ENCODE results near the gene TMEM94.
"Not testable (repeated sequence)": the region's sequence is repeated elsewhere in the genome, so short reads cannot be mapped to it uniquely, and the experiment has no call there.

Gene TMEM94

DNA sequence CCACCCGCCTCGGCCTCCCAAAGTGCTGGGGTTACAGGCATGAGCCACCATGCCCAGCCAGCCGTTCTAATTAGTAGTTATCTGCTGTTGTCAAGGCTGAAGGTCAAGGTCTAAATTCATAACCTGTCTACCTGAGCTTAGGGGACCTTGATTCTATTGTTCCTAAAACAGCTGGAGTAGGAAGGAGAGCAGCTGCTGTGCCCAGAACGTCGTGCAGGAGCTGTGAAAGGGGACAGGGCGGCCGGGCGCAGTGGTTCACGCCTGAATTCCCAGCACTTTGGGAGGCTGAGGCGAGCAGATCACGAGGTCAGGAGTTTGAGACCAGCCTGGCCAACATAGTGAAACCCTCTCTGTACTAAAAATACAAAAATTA is 21.0 kb downstream of the TMEM94 start:
- not testable (repeated sequence) for DNase-seq

DNA sequence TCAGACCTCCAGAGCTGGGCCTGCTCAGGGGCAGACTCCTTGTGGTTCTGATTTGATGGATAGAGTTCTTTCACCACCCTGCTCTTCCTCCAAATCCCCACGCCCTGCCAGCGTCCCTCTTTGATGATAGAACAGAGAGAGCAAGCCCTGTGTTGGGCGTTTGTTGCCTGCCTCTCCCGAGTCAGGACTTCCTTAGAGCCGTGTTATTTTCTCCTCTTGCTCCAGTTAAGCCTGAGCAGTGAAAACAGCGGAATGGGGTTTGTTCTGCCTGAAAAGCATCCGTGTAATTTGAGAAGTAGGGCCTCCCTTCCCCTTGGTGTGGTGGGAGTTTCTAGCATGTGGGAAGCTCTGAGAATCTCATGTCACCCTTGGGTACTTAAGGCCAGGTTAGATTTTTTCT is 22.1 kb downstream of the TMEM94 start:
- DNase-seq = no peak

DNA sequence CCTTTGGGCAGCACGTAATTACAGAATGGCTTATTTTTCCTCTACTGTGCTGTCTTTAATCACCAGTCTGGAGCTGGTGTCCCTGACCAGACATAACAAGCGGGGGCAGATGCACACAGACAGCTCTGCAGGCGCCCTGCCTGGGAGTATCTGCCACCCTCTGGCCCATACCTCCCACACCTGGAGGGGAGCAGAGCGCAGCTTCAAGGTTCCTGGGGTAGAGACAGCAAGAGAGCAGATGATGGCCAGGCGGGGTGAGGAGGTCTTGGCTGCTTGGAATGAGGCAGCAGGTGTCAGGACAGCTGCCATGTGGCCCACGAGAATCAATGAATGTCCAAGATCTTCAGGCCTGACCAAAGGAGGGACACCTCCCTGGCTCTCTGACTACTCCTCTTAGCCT is 23.8 kb downstream of the TMEM94 start:
- DNase-seq = no peak

DNA sequence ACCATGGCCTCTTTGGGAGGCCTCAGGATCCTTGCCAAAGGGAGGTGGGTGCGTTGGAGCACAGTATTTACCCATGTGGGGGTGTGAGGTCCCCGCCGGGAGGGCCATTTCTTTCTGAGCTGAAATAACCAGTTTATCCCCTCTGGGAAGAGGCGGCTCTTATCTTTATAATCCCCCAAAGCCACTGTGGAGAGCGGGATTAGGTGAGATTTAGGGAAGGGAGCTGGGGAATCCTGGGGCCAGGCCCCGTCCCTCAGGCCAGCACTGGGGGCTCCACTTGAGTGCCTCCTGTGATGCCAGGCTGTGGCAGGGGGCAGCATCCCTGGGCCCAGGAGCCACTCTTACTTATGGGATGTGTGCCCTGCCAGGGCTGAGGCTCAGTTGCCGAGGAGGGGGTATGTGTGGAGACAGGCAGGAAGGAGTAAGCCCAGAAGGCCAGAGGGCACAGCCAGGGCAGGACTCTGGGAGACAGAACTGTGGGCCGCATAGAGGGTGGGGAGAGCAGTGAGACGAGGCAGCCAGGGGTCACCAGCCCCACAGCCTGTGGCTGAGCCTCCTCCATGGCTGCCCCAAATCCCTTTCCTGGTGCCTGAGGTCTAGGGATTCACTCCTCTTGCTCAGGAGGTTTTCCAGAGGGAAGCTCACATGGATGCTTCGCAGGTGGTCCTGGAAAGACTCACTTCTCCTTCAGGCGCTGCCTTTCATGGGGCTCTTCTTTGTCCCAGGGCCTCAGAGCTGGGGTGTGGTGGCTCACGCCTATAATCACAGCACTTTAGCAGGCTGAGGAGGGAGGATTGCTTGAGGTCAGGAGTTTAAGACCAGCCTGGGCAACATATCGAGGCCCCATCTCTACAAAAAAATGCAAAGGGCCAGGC is 25.0 kb downstream of the TMEM94 start:
- no peak for DNase-seq

DNA sequence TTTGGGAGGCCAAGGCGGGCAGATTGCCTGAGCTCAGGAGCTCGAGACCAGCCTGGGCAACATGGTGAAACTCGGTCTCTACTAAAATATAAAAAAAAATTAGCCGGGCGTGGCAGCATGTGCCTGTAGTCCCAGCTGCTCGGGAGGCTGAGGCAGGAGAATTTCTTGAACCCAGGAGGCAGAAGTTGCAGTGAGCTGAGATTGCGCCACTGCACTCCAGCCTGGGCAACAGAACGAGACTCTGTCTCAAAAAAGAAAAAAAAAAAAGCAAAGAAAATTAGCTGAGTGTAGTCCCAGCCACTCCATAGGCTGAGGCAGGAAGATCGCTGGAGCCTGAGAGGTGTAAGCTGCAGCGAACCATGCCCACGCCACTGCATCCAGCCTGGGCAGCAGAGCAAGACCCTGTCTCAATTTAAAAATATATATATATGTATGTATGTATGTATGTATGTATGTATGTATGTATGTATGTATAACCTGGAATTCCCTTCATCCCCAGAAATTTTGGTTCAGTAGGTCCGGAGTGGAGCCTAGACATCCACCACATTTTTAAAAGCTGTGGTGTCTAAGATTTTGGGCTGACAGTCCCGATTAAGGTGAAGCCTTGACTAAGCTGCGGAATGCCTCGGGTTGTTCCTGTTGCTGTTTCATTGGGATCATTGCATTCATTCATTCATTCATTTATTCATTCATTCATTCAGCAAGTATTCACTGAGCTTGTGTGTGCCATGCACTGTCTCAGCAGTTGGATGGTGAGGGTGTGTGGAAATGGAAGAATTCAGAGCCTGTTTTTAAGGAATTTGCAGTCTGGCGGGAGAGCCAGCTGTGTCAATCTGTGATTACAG is 25.9 kb downstream of the TMEM94 start:
- no peak for DNase-seq

DNA sequence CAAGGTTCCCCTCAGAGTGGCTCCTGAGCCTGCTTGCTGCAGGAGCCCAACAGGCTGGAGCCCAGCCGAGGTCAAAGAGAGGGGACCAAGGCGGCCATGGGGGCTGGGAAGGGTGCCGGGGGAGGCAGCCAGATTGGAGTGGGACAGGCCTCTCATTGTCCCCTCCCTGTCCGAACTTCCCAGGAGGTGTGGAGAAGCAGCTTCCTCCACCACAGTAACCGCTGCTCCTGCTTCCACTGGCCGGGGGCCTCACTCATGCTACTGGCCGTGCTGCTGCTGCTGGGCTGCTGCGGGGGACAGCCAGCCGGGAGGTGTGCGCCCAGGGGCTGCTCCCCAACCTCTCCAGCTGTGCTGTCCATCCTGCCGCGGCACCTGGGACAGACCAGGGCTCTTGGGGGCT is 29.3 kb downstream of the TMEM94 start:
- DNase-seq = no peak

DNA sequence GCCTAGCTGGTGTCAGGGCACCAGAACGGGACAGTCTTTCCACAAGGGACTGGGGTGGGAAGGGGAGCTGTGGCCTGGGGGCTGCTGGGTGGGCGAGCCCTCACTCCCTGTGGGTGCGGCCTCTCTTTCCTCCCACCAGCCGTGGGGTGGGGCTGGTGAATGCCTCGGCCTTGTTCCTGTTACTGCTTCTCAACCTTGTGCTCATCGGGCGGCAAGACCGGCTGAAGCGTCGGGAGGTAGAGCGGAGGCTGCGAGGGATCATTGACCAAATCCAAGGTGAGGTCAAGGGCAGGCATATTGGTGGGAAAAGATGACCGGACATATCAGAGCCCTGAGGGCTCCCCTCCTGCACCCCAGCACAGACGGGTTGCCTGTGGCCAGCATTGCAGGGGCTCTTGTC is 29.7 kb downstream of the TMEM94 start:
- DNase-seq = no peak

DNA sequence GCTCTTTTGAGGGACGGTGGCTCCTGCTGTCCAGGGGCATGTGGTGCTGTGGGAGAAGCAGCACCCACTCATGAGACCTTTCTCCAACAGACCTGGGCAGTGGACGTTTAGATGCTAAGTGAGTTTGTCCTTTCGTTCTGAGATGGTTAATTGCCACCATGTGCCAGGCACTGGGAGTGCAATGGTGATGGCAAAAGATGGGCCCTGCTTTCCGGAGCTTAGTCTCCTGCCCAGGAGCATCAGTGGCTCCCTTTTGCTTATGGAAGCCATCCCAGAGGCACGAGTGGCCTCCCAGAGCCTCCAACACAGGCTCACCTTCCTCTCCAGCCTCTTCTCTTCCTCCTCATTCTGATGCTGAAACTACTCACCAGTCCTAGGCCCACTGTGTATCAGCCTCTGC is 30.5 kb downstream of the TMEM94 start:
- DNase-seq = no peak

DNA sequence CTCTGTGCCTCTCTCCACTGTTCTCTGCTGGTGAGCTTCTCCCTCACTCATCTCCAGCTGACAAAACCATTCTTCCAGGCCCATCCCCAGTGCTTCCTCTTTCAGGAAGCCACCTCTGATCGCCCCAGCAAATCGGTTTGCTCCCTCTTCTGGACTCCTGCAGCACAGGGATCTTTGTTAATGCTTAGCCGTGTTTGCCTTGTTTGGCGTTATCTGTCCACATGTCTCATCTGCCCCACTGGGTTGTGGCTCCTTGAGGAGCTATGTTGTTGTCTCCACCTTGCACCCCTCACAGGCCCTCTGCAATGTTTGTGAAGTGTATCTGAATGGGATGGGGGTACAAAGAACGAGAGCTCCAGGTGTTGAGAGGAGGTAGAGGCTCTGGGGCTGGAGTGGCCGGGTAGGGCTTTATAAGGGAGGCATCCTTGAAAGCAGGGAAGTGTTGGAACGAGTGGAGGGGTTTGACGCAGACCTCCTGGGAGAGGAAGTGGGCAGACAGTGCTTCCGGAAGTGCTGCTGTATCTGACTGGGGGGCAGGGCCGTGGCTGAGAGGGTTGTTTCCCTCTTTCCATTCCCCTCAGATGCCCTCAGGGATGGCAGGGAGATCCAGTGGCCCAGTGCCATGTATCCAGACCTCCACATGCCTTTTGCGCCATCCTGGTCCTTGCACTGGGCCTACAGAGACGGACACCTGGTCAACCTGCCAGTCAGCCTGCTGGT is 31.1 kb downstream of the TMEM94 start:
- DNase-seq = peak; percentile 12 to 91

DNA sequence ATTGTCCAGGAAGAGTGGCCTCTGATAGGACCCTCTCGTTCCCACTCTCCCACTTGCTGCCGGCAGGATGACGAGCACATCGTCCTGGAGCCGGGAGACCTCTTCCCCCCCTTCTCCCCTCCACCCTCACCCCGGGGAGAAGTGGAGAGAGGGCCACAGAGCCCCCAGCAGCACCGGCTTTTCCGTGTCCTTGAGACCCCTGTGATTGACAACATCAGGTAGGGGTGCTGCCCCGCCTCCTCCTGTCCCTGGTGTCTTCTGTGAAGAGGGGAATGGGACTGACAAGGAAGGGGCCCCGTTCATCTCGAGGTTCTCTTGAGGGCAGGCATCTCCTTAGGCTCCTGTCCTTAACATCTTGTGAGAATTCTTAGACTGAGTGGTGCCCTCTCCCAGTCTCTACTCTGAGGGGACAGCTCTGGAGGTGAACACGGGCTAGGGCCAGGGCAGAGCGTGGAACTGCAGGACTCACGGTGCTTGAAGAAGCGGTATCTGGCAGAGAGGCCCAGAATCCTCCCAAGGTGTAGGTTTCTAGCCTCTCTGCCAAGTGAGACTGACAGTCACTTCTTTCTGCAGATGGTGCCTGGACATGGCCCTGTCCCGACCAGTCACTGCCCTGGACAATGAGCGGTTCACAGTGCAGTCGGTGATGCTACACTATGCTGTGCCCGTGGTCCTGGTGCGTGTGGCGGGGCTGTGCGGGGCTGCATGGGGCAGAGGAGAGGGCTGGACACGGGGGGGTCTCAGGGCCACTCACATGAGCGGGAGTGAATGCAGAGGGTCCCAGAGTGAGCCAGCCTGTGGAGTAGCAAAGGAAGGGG is 32.5 kb downstream of the TMEM94 start:
- no peak for DNase-seq

DNA sequence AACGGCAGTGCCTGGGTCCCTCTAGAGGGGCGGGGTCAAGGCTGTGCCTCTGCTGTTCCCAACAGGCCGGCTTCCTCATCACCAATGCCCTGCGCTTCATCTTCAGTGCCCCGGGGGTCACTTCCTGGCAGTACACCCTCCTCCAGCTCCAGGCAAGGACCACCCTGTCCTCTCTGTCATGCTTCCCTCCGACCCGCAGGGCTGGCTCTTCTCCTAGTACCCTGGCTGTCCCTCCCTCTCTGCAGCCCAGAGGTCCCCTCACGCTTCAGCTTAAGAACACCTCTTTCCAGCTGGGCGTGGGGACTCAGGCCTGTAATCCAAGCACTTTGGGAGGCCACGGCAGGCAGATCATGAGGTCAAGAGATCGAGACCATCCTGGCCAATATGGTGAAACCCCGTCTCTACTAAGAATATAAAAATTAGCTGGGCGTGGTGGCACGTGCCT is 33.1 kb downstream of the TMEM94 start:
- no peak for DNase-seq

DNA sequence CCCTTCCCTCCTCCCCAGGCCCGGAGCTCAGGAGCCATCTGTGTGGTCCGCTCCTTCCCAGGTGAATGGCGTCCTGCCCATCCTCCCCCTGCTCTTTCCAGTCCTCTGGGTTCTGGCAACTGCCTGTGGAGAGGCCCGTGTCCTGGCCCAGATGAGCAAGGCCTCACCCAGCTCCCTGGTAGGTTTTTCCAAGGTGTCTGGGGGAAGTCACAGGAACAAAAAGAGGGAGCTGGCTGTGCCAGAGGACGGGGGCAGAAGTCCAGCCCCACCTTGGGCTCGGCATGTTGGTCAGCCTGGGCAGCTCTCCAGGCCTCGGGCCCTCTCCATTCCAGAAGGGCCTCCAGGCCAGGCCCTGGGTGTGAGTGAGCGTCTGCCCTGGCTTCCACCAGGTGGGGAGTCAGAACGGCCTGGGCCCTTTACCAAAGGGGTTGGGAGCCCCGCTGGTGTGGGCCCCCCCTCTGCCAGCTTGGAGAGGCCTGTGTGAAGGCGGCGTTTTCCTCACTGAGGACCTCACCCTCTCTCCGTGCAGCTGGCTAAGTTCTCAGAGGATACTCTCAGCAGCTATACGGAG is 33.8 kb downstream of the TMEM94 start:
- no peak for DNase-seq

DNA sequence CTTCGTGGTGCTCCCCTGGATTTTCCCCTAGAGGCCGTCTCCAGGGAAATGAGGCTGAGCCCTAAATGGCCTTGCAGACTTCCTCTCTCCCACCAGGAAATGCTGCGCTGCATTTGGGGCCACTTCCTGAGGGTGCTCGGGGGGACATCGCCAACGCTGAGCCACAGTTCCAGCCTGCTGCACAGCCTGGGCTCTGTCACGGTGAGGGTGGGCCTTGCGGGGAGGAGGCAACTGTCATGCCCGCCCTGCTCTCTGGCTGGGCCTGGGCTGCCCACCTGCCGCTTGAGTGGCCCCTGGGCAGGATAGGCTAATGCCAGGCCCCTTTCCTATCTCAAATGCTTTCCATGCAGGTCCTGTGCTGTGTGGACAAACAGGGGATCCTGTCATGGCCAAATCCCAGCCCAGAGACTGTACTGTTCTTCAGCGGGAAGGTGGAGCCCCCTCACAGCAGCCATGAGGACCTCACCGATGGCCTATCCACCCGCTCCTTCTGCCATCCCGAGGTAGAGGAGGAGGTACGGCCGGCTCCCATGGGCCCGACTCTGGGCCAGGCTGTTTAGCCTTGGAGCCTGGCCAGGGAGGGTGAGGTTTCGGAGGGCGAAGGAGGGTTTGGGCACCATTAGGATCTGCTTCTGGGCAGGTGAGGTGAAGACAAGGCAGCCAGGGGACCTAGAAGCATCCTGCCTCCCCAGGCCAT is 34.7 kb downstream of the TMEM94 start:
- DNase-seq = no peak

DNA sequence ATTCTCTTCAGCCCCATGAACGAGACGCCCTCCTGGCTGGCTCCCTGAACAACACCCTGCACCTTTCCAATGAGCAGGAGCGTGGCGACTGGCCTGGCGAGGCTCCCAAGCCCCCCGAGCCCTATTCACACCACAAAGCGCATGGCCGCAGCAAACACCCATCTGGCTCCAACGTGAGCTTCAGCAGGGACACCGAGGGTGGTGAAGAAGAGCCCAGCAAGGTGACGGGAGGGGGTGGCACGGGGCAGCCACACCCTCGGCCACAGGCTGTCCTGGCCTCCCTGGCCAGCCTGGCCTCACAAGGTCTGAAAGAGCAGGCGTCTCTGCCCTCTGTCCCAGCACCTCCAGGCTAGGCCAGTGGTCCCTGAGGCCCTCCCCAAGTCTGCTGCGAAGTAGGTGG is 35.2 kb downstream of the TMEM94 start:
- DNase-seq = no peak

DNA sequence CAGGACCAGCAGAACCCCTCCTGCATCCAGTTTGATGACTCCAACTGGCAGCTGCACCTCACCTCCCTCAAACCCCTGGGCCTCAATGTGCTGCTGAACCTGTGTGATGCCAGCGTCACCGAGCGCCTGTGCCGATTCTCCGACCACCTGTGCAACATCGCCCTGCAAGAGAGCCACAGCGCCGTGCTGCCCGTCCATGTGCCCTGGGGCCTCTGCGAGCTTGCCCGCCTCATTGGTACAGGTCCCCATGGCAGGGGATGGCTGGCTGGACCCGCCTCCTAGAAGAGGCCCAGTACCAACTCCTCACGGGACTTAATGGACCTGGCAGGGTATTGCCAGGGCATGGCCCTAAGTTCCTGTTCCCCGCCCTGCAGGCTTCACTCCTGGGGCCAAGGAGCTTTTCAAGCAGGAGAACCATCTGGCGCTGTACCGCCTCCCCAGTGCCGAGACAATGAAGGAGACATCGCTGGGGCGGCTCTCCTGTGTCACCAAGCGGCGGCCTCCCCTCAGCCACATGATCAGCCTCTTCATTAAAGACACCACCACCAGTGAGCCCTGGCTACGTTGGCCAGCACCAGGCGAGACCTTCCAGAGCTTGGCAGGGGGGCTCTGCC is 36.2 kb downstream of the TMEM94 start:
- DNase-seq = no peak

DNA sequence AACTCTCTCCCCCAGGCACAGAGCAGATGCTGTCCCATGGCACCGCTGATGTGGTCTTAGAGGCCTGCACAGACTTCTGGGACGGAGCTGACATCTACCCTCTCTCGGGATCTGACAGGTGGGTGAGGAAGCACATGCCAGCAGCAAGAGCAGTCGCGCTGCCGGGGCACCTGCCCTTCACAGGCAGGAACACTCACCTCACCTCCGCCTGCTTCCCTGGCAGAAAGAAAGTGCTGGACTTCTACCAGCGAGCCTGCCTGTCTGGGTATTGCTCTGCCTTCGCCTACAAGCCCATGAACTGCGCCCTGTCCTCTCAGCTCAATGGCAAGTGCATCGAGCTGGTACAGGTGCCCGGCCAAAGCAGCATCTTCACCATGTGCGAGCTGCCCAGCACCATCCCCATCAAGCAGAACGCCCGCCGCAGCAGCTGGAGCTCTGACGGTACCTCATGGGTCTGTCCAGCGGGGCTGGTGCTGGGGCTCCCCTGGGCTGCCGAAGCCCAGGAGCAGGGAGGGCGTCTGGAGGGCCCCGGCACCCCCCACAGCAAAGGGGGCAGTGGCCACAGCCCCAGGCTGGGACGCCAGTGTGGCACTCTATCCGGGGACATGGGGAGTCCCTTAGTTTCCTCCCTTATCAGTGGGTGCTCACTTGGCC is 37.2 kb downstream of the TMEM94 start:
- no peak for DNase-seq

DNA sequence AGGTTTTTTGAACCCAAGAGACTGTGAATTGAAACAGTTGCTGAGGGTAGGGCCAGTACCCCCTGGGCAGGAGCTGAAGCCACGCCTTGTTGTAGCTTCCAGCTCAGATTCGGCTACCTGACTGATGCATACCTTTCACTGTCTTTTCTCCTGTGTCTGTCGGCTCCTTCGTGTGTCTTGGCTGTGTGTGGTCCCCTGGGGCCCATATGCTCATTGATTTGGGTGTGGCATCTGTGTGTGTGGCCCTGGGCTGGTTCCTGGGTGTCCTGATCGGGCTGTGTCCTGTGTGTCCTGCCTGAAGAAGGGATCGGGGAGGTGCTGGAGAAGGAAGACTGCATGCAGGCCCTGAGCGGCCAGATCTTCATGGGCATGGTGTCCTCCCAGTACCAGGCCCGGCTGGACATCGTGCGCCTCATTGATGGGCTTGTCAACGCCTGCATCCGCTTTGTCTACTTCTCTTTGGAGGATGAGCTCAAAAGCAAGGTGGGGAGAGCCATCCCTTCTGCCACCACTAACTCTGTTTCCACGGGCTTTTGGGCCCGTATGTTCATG is 38.0 kb downstream of the TMEM94 start:
- DNase-seq = no peak

DNA sequence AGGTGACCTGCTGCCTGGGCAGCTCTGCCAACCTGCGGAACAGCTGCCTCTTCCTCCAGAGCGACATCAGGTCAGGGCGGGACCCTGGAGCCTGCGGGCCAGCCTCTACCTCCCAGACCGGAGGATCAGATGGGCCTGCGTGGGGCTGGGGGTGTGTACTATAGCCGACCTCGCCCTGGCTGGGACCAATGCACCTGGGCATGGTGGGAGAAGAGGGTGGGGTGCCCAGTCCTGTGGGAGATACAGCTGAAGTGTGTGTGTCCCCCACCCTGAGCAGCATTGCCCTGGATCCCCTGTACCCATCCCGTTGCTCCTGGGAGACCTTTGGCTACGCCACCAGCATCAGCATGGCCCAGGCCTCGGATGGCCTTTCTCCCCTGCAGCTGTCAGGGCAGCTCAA is 39.6 kb downstream of the TMEM94 start:
- no peak for DNase-seq

DNA sequence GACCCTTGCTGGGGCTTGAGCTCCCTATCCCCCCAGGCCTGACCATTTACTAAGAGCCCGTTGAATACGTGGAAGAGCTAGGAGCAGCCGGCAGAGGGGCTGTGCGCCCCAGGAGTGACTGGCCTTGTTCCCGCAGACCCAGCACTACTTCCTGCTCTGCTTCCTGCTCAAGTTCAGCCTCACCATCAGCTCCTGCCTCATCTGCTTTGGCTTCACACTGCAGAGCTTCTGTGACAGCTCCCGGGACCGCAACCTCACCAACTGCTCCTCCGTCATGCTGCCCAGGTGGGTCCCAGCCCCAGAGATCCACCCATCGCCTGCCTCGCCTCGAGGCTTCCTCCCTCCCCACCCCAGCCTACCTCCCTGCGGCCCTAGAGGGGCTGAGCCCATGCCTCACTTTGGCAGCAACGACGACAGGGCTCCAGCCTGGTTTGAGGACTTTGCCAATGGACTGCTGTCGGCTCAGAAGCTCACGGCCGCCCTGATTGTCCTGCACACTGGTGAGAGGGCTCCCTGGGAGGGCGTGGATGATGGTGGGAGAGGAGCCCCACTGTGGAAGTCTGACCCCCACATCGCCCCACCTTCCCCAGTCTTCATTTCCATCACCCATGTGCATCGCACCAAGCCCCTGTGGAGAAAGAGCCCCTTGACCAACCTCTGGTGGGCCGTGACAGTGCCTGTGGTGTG is 41.7 kb downstream of the TMEM94 start:
- DNase-seq = peak in 1 of 2 donors; percentile 56
